T-cell (primary cell): Measurements from ENCODE around the gene MYH11. TPM values are rescaled to one million over a fixed set of nuclear protein-coding genes. Genes with fewer than 3 reads are reported as not detected.
A peak's percentile ranks its signal among the peaks of the same experiment; 100 is the strongest.

Experiments
- ATAC-seq, 4 experiments: fragments of 200-7000 bp in 3 of 4; fragments of 150-1000 bp in 1 of 4; cut with Tn5 transposase; replicated peaks in 1 of 4; 1 replicate in 3 of 4; 2 replicates in 1 of 4; pipeline ENCODE4 v1.10.0; 2021; ENCODE audit warnings: moderate library complexity in 3 of 4, mild to moderate bottlenecking in 2 of 4, moderate number of reproducible peaks in 1 of 4
- CTCF ChIA-PET, 2 donors: fragments of 300-600 bp; sonication (Branson Sonifier 250); formaldehyde crosslinking; loops; one replicate each; lab custom pipeline; 2022; ENCODE audit warnings: antibody characterized with exemption in 2 of 2; lab: Charles Lee
- POLR2A ChIA-PET, 2 donors: fragments of 300-600 bp; sonication (Branson Sonifier 250); formaldehyde crosslinking; loops; one replicate each; lab custom pipeline; 2022; ENCODE audit warnings: antibody characterized with exemption in 2 of 2; lab: Charles Lee
- DNase-seq, 35 experiments: peaks; one replicate each; pipeline versions ENCODE4 v3.0.0 to v3.0.0-alpha.2; 2013 to 2023
- H3K27ac ChIP-seq: one replicate; pipeline ENCODE4 v1.5.1; 2013; ENCODE audit warnings: low read length
- H3K27me3 ChIP-seq, 2 experiments: replicated peaks in 1 of 2; 1 replicate in 1 of 2; 2 replicates in 1 of 2; pipeline versions ENCODE4 v1.6.1 to v1.7.0; 2013; ENCODE audit warnings: low read length in 1 of 2, mixed read lengths in 1 of 2; ENCODE audit not compliant: control insufficient read depth in 2 of 2, insufficient read depth in 2 of 2; ENCODE audit errors: extremely low read depth in 1 of 2
- H3K36me3 ChIP-seq, 2 donors: 1 replicate in 1 of 2; 2 replicates in 1 of 2; pipeline versions ENCODE4 v1.6.1 to v1.7.0; 2013; ENCODE audit warnings: low read length in 1 of 2; ENCODE audit not compliant: control insufficient read depth in 2 of 2, insufficient read depth in 1 of 2; ENCODE audit errors: extremely low read depth in 1 of 2
- H3K4me1 ChIP-seq, 2 experiments: 1 replicate in 1 of 2; 2 replicates in 1 of 2; pipeline versions ENCODE4 v1.6.1 to v1.7.0; 2013; ENCODE audit warnings: low read length in 2 of 2, mixed read lengths in 1 of 2; ENCODE audit not compliant: insufficient read depth in 2 of 2, control insufficient read depth in 1 of 2; ENCODE audit errors: extremely low read depth in 1 of 2
- H3K4me3 ChIP-seq, 2 donors: 1 replicate in 1 of 2; 2 replicates in 1 of 2; pipeline versions ENCODE4 v1.5.1 to v1.7.0; 2013; ENCODE audit warnings: mild to moderate bottlenecking in 2 of 2, low read length in 1 of 2, moderate library complexity in 1 of 2; ENCODE audit not compliant: control insufficient read depth in 1 of 2; ENCODE audit errors: extremely low read depth in 1 of 2
- H3K9me3 ChIP-seq: 2 replicates; pipeline ENCODE4 v1.7.0; 2013
- H3K27ac Mint-ChIP-seq, 2 donors: one replicate each; pipeline ENCODE4 v1.8.0; 2020 to 2021; ENCODE audit warnings: mild to moderate bottlenecking in 2 of 2, mixed read lengths in 2 of 2
- H3K27me3 Mint-ChIP-seq, 2 donors: one replicate each; pipeline ENCODE4 v1.8.0; 2021 to 2022; ENCODE audit warnings: mixed read lengths in 2 of 2
- H3K36me3 Mint-ChIP-seq: one replicate; pipeline ENCODE4 v1.8.0; 2021; ENCODE audit warnings: mixed read lengths
- H3K4me1 Mint-ChIP-seq, 3 donors: one replicate each; pipeline ENCODE4 v1.8.0; 2020 to 2022; ENCODE audit warnings: mixed read lengths in 3 of 3, mild to moderate bottlenecking in 1 of 3
- H3K4me3 Mint-ChIP-seq, 3 donors: one replicate each; pipeline ENCODE4 v1.8.0; 2020 to 2022; ENCODE audit warnings: mild to moderate bottlenecking in 3 of 3, mixed read lengths in 3 of 3, moderate library complexity in 3 of 3
- H3K9me3 Mint-ChIP-seq, 3 donors: one replicate each; pipeline ENCODE4 v1.8.0; 2020 to 2022; ENCODE audit warnings: mixed read lengths in 3 of 3
- WGBS: methylation state at CpG from one replicate; pipeline ENCODE4 v1.1.5; 2013; ENCODE audit warnings: missing lambda C conversion rate; ENCODE audit not compliant: insufficient coverage; 5-methylcytosine and 5-hydroxymethylcytosine counted together
- total RNA-seq, 35 experiments: library from RNA in 6 of 35; stranded (reverse) in 6 of 35; fragments of 120-200 nt in 1 of 35; gene quantifications; one replicate each; pipeline versions ENCODE4 v1.2.1 to v1.2.4 and lab custom pipeline; 2013 to 2026

MYH11 gene
- total RNA-seq, 5 donors from 2014 or later (not counting 1 experiment from before 2014, with no cell fraction given): 0.56 to 0.93 (median 0.66) TPM; not detected in 2

DNA sequence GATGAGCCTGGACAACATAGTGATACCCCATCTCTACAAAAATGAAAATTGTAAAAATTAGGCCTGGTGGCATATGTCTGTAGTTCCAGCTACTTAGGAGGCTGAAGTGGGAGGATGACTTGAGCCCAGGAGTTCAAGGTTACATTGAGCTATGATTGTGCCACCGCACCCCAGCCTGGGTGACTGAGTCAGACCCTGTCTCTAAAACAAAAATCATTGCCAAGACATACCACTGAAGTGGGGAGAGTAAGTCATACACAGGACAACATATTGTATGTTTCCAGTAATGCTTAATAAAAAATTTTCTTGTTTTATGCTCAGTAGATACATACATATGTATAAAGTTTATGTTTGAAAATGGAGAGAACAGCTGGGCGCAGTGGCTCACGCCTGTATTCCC is 167.5 kb downstream of the MYH11 start:
- peaks cover 16 to 89% of the 10 kb centered on the region in 2 donors for H3K36me3 ChIP-seq
- H3K27me3 Mint-ChIP-seq: no peaks in the 10 kb centered on the region
- ChIA-PET POLR2A (no interaction called here), CTCF (no interaction called here)
- ATAC-seq: no peak
- H3K9me3 ChIP-seq: no peaks in the 10 kb centered on the region
- no peak for DNase-seq
- H3K27ac ChIP-seq: no peak overlapping the region
- peaks cover 51% of the 10 kb centered on the region for H3K36me3 Mint-ChIP-seq
- WGBS: no CpG with 5 or more reads among the region's 3 CpGs
- no peaks in the 10 kb centered on the region for H3K27me3 ChIP-seq
- no peak overlapping the region for H3K4me3 Mint-ChIP-seq
- no peaks in the 10 kb centered on the region for H3K9me3 Mint-ChIP-seq
- H3K4me3 ChIP-seq: no peak overlapping the region
- H3K27ac Mint-ChIP-seq: peak overlapping the region in 1 of 2 donors; percentile 67
- peaks cover 0 to 2% (median 0%) of the 10 kb centered on the region in 3 donors for H3K4me1 Mint-ChIP-seq
- H3K4me1 ChIP-seq: no peaks in the 10 kb centered on the region

DNA sequence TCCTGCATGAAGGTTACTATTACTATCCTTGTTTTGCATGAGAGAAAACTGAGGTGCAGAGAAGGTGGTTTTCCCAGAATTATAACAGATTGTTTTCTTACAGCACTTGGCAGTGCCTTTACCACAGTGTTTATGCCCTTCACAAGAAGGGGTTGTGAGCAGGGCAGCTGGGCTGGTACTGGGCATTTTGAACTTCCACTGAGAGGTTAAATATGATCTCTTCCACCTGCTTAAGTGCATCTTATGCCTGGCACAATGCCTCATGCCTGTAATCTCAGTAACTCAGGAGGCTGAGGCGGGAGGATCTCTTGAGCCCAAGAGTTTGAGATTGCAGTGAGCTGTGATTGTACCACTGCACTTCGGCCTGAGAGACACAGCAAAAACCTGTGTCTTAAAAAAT is 170.5 kb downstream of the MYH11 start:
- Histone ChIP-seq H3K4me1 (no peaks in the 10 kb centered on the region), H3K36me3 (peaks cover 3 to 79% of the 10 kb centered on the region in 2 donors), H3K4me3 (no peak overlapping the region), H3K27me3 (no peaks in the 10 kb centered on the region), H3K27ac (no peak overlapping the region), H3K9me3 (no peaks in the 10 kb centered on the region)
- POLR2A ChIA-PET: interaction anchor here in 1 of 2 donors (0.6 kb wide), 1 partner anchor 71 kb away, joined by 3 read pairs; no protein-coding TSS in a partner anchor
- DNase-seq (no peak), ATAC-seq (no peak)
- Mint-ChIP-seq H3K9me3 (no peaks in the 10 kb centered on the region), H3K4me3 (no peak overlapping the region), H3K36me3 (peaks cover 39% of the 10 kb centered on the region), H3K4me1 (peaks cover 4 to 8% (median 7%) of the 10 kb centered on the region in 3 donors), H3K27me3 (no peaks in the 10 kb centered on the region), H3K27ac (no peak overlapping the region)
- 100% methylated on average over 2 of the region's 2 CpGs for WGBS
- CTCF ChIA-PET: interaction anchor here in 1 of 2 donors (0.6 kb wide), 1 partner anchor 9 kb away, joined by 4 read pairs; no protein-coding TSS in a partner anchor

DNA sequence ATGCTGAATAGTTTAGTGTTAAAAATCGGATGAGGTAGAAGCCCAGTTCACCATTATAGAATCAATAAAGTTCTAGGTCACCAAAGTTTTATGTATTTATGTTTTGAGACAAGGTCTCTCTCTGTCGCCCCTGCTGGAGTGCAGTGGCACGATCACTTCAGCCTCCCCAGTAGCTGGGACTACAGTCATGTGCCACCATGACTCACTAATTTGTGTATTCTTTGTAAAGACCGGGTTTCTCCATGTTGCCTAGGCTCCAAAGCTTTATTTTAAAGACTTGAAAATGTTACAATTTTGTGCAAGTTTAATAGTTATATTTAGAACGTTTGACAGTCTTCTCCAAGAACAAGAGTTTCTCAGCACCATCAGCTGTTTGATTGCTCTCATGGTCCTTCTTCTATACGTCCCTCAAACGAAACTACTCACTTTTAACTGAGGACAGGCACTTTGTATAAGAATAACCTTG is 174.7 kb downstream of the MYH11 start:
- Histone ChIP-seq H3K27ac (no peak overlapping the region), H3K4me3 (no peak overlapping the region), H3K27me3 (no peaks in the 10 kb centered on the region), H3K36me3 (peaks cover 3 to 76% of the 10 kb centered on the region in 2 donors), H3K9me3 (no peaks in the 10 kb centered on the region), H3K4me1 (no peaks in the 10 kb centered on the region)
- 40% methylated on average over 1 of the region's 7 CpGs for WGBS
- peak in 29 of 35 experiments; percentile 8 to 57 (median 29) for DNase-seq
- Mint-ChIP-seq H3K27ac (peak overlapping the region in 1 of 2 donors; percentile 55), H3K4me1 (peaks cover 4 to 12% (median 9%) of the 10 kb centered on the region in 3 donors), H3K9me3 (no peaks in the 10 kb centered on the region), H3K4me3 (no peak overlapping the region), H3K27me3 (no peaks in the 10 kb centered on the region), H3K36me3 (peaks cover 39% of the 10 kb centered on the region)
- peak; percentile 62 to 79 (median 67) for ATAC-seq
- ChIA-PET CTCF (interaction anchor here in 1 of 2 donors (0.9 to 1.4 kb wide), 3 partner anchors 10 to 40 kb away, joined by 3 to 5 read pairs (median 3); partner anchors contain the start of gene MARF1), POLR2A (no interaction called here)

DNA sequence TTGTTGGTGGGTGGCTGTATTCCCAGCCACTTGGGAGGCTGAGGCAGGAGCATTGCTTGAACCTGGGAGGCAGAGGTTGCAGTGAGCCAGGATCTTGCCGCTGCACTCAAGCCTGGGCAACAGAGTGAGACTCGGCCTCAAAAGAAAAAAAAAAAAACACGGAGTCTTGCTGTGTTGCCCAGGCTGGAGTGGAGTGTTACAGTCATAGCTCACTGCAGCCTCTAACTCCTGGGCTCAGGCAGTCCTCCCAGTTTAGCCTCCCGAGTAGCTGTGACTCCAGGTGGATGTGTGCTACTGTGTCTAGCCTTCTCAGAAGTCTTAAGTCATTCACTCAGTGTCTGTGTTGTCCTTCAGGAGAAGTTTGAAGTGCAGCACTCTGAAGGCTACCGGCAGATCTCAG is 179.4 kb downstream of the MYH11 start:
- Histone ChIP-seq H3K9me3 (no peaks in the 10 kb centered on the region), H3K27ac (no peak overlapping the region), H3K4me1 (peaks cover 7 to 28% of the 10 kb centered on the region in 2 experiments), H3K4me3 (no peak overlapping the region), H3K36me3 (peaks cover 5 to 38% of the 10 kb centered on the region in 2 donors), H3K27me3 (no peaks in the 10 kb centered on the region)
- no peaks in the 10 kb centered on the region for H3K27me3 Mint-ChIP-seq
- ChIA-PET POLR2A (no interaction called here), CTCF (no interaction called here)
- peaks cover 40 to 45% (median 43%) of the 10 kb centered on the region in 3 donors for H3K4me1 Mint-ChIP-seq
- H3K36me3 Mint-ChIP-seq: peaks cover 43% of the 10 kb centered on the region
- H3K27ac Mint-ChIP-seq: peak overlapping the region; percentile 22 to 72
- WGBS: 96% methylated on average over 5 of the region's 5 CpGs
- H3K9me3 Mint-ChIP-seq: no peaks in the 10 kb centered on the region
- no peak overlapping the region for H3K4me3 Mint-ChIP-seq
- DNase-seq: no peak
- no peak for ATAC-seq

DNA sequence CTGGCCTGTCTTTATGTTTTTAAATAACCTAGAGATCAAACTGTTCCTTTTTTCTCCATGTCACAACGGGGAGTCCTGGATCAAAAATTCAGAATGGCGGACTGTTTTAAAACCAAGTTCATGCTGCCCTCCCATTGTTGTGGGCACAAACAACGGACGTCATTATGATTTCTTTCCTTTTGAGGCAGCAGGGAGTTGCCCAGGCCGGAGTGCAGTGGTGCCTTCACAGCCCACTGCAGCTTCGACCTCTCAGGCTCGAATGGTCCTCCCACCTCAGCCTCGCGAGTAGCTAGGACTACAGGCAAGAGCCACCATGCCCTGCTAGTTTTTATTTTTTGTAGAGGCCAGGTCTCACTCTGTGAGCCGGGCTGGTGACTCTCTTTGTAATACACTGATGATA is 180.3 kb downstream of the MYH11 start:
- H3K4me3 ChIP-seq: no peak overlapping the region
- H3K36me3 ChIP-seq: peaks cover 5 to 39% of the 10 kb centered on the region in 2 donors
- Mint-ChIP-seq H3K27me3 (no peaks in the 10 kb centered on the region), H3K4me1 (peaks cover 42 to 49% (median 49%) of the 10 kb centered on the region in 3 donors), H3K9me3 (no peaks in the 10 kb centered on the region), H3K36me3 (peaks cover 43% of the 10 kb centered on the region), H3K27ac (peak overlapping the region; percentile 81 to 87), H3K4me3 (no peak overlapping the region)
- H3K27ac ChIP-seq: no peak overlapping the region
- DNase-seq: no peak
- peaks cover 7 to 37% of the 10 kb centered on the region in 2 experiments for H3K4me1 ChIP-seq
- H3K9me3 ChIP-seq: no peaks in the 10 kb centered on the region
- ATAC-seq: no peak
- POLR2A ChIA-PET: no interaction called here
- WGBS: 89% methylated on average over 10 of the region's 10 CpGs
- CTCF ChIA-PET: no interaction called here
- H3K27me3 ChIP-seq: no peaks in the 10 kb centered on the region

DNA sequence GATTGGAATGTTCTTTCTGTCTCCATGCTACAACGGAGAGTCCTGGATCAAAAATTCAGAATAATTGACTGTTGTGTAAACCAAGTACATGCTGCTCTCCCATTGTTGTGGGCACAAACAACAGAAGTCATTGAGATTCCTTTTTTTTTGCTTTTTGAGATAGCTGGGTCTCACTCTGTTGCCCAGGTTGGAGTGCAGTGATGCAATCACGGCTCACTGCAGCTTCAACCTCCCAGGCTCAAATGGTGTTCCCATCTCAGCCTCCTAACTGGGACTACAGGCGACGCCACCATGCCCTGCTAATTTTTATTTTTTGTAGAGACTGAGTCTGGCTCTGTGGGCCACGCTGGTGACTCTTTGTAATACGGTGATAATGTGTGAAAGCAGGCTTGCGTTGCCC is 182.3 kb downstream of the MYH11 start:
- H3K27ac ChIP-seq: peak overlapping the region; percentile 96
- peaks cover 5 to 49% of the 10 kb centered on the region in 2 donors for H3K36me3 ChIP-seq
- H3K4me1 ChIP-seq: peaks cover 7 to 42% of the 10 kb centered on the region in 2 experiments
- ChIA-PET POLR2A (interaction anchor here in 1 of 2 donors (0.5 kb wide), 1 partner anchor 21 kb away, joined by 3 read pairs; no protein-coding TSS in a partner anchor), CTCF (no interaction called here)
- no peak for DNase-seq
- peak overlapping the region in 1 of 3 donors; percentile 62 for H3K4me3 Mint-ChIP-seq
- peaks cover 44% of the 10 kb centered on the region for H3K36me3 Mint-ChIP-seq
- H3K9me3 Mint-ChIP-seq: no peaks in the 10 kb centered on the region
- H3K9me3 ChIP-seq: no peaks in the 10 kb centered on the region
- H3K4me3 ChIP-seq: no peak overlapping the region
- H3K27me3 Mint-ChIP-seq: no peaks in the 10 kb centered on the region
- H3K4me1 Mint-ChIP-seq: peaks cover 46 to 54% (median 52%) of the 10 kb centered on the region in 3 donors
- peak overlapping the region; percentile 97 to 99 for H3K27ac Mint-ChIP-seq
- H3K27me3 ChIP-seq: no peaks in the 10 kb centered on the region
- 100% methylated on average over 4 of the region's 7 CpGs for WGBS
- no peak for ATAC-seq
